GM03348 (cell line): ENCODE measurements around the gene CROT.
"Not testable (repeated sequence)": the region's sequence is repeated elsewhere in the genome, so short reads cannot be mapped to it uniquely, and the experiment has no call there.

ENCODE experiments used
- DNase-seq: peaks from one replicate; pipeline ENCODE4 v3.0.0; 2012; ENCODE audit warnings: low spot score

The CROT gene, protein sequence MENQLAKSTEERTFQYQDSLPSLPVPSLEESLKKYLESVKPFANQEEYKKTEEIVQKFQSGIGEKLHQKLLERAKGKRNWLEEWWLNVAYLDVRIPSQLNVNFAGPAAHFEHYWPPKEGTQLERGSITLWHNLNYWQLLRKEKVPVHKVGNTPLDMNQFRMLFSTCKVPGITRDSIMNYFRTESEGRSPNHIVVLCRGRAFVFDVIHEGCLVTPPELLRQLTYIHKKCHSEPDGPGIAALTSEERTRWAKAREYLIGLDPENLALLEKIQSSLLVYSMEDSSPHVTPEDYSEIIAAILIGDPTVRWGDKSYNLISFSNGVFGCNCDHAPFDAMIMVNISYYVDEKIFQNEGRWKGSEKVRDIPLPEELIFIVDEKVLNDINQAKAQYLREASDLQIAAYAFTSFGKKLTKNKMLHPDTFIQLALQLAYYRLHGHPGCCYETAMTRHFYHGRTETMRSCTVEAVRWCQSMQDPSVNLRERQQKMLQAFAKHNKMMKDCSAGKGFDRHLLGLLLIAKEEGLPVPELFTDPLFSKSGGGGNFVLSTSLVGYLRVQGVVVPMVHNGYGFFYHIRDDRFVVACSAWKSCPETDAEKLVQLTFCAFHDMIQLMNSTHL

GRCh38 chr7:87345166-87345927 is at the start of gene CROT:
TSS of gene CROT (plus strand) at chr7:87345664. CDS start at chr7:87349069, 3,405 bp downstream.
- DNase-seq: peak; percentile 98

GRCh38 chr7:87300756-87301155 is 44.7 kb upstream of the CROT start:
- DNase-seq: no peak

DNA sequence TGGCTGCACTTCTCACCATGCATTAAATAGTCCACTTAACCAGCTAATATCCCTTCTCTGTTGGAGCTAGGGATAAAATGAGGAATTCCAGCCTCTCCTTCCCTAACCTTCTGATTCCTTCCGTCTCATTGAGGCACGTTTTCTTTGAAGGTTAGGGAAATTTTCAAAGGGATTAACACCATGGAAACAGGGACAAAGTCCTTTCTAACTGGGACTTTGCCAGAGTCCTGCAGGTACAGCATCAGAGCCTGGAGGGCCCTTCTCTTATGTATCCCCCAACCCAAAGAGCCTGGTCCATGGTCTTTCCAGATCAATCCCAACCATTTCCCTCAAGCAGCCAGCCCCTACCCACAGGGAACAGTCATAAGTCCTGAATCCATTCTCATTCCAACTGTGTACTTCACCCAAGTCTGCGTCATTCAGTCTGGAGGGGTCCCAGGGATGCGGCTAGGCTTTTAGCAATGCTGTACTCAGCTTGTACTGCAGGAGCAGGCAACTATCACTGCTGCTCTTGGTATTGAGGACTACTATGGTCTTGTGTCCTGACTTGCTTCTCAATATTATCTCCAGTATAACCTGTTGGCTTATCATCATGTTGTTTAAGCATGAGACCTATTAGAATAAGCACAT is 34.6 kb upstream of the CROT start:
- peak; percentile 30 for DNase-seq

- DNase-seq: peak; percentile 78
These were observed 33.1 kb upstream of the CROT start for GRCh38 chr7:87312215-87312865.

DNA sequence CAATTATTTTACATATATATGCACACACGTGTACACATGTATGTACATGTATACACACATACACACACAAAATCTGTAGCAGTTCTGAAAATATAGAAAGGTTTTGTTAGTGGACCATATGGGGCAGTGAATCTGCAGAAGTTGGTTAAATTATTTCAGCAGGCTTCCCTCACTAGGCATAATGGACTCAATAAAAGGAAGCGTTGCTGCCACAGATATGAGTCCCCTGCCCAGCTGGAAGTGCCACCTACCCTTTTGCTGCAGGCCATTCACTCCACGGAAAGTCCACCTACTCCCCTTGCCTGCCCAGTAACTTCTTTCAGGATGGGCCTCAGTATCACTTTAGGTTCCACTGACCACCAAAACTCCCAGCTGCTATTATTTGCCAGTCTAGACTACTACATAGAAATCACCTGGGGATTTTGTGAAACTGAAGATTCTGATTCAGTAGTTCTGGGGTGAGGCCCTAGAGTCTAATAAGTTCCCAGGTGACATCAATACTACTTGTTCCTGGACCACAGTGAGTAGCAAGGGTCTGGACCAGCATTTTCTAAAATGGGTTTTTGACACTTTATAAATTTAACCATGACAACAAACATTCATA is 29.3 kb upstream of the CROT start:
- no peak for DNase-seq

GRCh38 chr7:87316846-87317552 is 28.5 kb upstream of the CROT start:
- peak; percentile 60 for DNase-seq

DNA sequence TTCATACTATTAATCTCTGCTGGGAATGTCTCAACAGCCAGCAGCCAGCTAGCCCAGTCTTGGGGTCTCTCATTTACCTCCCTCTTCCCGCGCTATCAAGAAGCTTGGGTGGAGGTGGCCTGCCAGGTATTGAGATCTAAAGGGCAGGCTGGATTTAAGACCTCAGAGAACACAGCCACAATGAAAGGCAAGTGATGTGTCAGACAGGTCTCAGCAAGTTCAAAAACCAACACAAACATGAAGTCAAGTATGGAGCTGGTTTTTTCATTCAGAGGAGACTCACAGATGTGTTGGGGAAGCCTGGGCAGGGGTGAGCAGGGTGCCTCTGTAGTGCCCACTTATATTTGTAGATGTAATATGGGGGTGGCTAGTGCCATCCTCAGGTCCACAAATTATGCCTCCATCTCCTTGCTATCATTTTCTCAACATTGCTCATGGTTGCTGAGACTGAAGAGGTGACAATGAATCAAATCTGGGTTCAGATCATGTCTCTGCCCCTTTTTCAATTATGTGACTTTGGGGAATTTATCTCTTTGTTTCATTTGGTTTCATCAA is 27.7 kb upstream of the CROT start:
- DNase-seq: no peak

DNA sequence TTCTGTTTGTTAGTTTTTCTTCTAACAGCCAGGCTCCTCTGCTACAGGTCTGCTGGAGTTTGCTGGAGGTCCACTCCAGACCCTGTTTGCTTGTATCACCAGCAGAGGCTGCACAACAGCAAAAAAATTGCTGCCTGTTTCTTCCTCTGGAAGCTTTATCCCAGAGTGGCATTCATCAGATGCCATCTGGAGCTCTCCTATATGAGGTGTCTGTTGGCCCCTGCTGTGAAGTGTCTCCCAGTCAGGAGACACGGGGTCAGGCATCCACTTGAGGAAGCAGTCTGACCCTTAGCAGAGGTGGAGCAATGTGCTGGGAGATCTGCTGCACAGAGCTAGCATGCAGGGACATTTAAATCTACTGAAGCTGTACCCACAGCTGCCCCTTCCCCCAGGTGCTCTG is 26.7 kb upstream of the CROT start:
- no peak for DNase-seq

- DNase-seq: not testable (repeated sequence)
These were observed 26.3 kb upstream of the CROT start for GRCh38 chr7:87319154-87319581.

GRCh38 chr7:87322912-87323311 is 22.6 kb upstream of the CROT start:
- no peak for DNase-seq

- no peak for DNase-seq
These were observed 19.7 kb upstream of the CROT start for GRCh38 chr7:87325576-87326370.

DNA sequence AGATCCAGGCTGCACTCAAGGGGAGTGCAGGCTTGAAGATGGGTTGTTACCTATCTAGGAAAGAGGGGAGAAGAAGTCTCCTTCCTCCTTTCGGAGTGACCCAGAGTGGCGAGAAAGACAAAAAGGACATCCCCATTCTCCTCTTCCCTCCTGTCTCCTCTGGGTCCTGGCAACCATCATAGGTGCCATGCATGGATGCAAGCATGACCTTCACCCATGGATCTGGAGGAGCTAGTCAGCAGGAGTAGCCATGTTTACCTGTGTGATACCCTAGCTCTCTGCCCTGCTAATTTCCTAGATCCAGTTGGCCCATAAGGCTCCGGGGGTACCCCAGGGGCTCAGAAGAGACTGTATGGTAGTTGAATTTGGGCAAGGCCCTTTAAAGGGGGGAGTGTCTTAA is 17.2 kb upstream of the CROT start:
- no peak for DNase-seq

DNA sequence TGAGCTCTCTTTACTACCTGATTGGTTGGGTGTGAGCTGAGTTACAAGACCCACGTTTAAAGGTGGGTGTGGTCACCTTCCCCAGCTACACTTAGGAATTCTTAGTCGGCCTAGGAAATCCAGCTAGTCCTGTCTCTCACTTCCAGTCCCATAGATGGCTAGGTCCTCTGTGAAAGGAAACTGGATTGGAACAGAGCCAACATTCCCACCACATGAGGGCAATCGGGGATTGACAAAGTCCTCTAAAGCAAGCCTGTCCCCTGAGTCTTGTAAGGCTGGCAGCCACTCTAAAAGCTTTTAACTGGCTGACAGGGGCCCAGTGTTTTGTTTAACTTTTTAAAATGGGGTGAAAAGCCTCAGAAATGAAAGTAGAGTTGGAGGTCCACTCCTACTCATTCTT is 15.1 kb upstream of the CROT start:
- DNase-seq: no peak

DNA sequence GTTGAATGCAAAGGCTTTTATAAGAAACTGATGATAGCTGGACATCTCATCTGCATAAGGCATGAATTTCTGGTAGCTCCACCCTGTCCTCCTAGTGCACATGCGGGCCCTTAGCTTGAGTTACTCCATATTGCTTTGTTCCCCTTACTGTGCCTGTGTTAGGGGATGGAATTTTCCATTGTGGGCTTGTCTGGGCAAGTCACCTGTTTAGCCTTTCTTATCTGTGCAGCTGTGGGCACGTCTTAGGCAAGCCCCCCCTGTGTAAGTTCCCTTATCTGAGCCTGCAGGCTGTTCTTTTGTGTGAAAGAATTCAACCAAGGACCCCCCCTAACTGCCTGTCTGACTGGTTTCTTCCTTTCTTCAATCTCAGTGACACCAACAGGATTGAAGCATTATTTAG is 14.5 kb upstream of the CROT start:
- DNase-seq: no peak

DNA sequence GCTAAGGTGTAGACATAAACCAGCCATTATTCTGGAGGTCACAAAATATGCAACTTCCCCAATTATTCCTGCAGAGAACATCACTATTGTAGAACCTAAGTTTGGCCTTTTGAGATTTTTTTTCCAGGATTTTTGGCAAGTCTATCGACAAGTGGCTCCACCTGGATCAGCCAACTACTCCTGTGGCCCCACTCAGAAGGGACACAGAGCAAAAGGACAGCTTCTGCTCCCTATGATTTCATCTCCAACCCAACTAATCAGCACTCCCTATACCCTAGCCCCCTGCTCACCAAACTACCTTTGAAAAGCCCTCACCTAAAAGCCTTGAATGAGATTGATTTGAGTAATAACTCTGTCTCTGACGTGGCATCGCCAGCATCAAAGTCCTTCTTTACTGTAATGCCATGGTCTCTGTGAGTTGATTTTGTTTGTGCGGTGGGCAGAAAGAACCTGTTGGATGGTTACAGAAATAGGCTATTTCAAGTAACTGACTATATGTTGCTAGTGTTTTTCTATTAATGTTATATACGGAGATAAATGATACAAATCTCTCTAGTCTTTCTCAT is 13.7 kb upstream of the CROT start:
- DNase-seq: no peak

DNA sequence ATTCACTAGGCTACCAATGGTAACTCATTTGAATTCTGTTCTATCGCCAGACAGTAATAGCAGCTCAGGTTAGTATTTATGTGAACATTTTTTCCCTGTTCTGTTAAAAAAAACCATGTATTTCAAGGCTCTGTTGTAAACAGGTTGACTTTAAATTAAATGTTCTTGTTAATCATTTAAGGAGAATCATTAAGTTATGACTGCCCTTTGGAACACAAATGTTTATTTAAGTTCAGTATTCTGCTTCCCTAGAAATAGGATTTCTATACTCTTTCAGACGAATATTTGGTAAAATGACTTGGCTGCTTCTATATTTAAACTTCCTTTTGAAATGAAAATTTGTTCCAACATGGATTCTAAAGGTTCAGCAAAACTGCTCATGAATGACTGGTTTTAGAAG is 13.1 kb upstream of the CROT start:
- DNase-seq: no peak

- DNase-seq: no peak
These were observed 9.3 kb upstream of the CROT start for GRCh38 chr7:87336136-87336535.

DNA sequence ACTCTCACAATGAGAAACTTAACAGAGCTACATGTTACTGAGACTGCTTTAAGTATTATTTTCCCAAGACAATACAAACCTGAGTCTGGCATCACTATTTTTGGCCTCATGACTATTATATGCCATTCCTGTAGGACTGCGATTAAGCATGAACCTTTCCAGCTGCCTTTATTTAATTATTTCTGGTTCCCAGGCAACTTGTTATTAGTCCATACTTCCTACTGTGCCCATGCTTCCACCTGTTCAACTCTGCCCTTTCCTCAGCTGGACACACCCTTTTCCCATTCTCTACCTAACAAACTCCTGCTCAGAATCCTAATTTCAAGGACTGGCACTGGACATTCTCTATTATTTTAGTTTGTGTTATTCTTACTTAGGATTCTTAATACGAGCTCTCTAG is 8.1 kb upstream of the CROT start:
- no peak for DNase-seq

DNA sequence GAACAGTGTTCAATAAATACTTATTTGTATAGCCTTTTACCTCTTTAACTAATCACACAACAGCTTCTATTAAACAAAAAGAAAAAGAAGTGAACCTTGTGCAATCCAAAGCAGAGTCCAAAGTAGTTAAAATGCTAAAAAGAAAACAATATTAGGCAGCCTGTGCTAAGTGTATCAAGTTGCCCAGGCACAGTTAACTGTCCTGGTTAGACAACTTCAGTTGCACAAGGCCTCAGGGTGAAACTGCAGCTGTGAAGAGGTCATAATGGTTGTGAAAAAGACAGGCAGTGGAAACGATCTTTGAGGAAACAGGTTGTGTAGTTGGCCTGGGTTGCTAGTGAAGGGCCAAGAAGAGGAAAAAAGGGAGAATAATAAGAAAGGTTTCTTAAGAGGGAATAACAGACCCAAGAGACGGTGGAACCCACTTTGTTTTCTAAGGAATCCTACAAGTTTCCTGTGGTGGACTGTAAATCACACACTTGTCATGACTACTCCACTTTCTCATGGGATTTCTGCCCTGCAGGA is 6.0 kb upstream of the CROT start:
- DNase-seq: no peak
